ENCODE measurements around the gene ITPRIP. TPM values are rescaled to one million over a fixed set of nuclear protein-coding genes. Genes with fewer than 3 reads are reported as not detected.

ITPRIP gene
- total and polyA plus RNA-seq, 2 donors (not counting 1 experiment from before 2014, with no cell fraction given), result 6.8 to 18.8 TPM

- peak; percentile 69 to 85 for DNase-seq (ENCODE audit: low read depth in 2 of 2)
- Histone ChIP-seq H3K4me1 (ENCODE audit: control insufficient read depth, extremely low read depth, insufficient read depth, low read length) (peaks cover 17% of the 10 kb centered on the region), H4K20me1 (ENCODE audit: control insufficient read depth, extremely low read depth, insufficient read depth, low read length) (no peaks in the 10 kb centered on the region), H3K4me2 (ENCODE audit: extremely low read depth, insufficient read depth, low read length) (peak overlapping the region; percentile 42), H3K9ac (ENCODE audit: insufficient read depth, low read length) (no peak overlapping the region), H2AFZ (ENCODE audit: low read length) (peak overlapping the region; percentile 36), H3K27ac (ENCODE audit: insufficient read depth, low read length) (peak overlapping the region; percentile 8), H3K79me2 (ENCODE audit: control insufficient read depth, insufficient read depth, low read length) (no peaks in the 10 kb centered on the region), H3K36me3 (ENCODE audit: control insufficient read depth, insufficient read depth, low read length) (no peaks in the 10 kb centered on the region), H3K9me3 (ENCODE audit: control insufficient read depth, insufficient read depth, low read depth, low read length) (no peaks in the 10 kb centered on the region), H3K4me3 (replicated peaks in 1 of 4; ENCODE audit: control extremely low read depth in 1 of 4, insufficient read depth in 1 of 4, low read depth in 3 of 4, low read length in 4 of 4) (peak overlapping the region in 1 of 4 experiments; percentile 14), H3K27me3 (ENCODE audit: control insufficient read depth, insufficient read depth, low read length) (no peaks in the 10 kb centered on the region)
- TF ChIP-seq CTCF (conservative IDR thresholded peaks at IDR 0.05 in 1 of 2, IDR thresholded peaks at IDR 0.05 in 1 of 2; ENCODE audit: low read depth in 1 of 2, low read length in 2 of 2) (peak; percentile 40 to 58), EZH2 (IDR thresholded peaks at IDR 0.05; ENCODE audit: low read length, missing control alignments) (no peak)
These were observed 11.9 kb upstream of the ITPRIP start for GRCh38 chr10:104350127-104350635.

GRCh38 chr10:104349623-104350126 is 11.4 kb upstream of the ITPRIP start:
- Histone ChIP-seq H3K36me3 (ENCODE audit: control insufficient read depth, insufficient read depth, low read length) (no peaks in the 10 kb centered on the region), H4K20me1 (ENCODE audit: control insufficient read depth, extremely low read depth, insufficient read depth, low read length) (no peaks in the 10 kb centered on the region), H3K79me2 (ENCODE audit: control insufficient read depth, insufficient read depth, low read length) (no peaks in the 10 kb centered on the region), H3K9ac (ENCODE audit: insufficient read depth, low read length) (no peak overlapping the region), H3K4me1 (ENCODE audit: control insufficient read depth, extremely low read depth, insufficient read depth, low read length) (peaks cover 17% of the 10 kb centered on the region), H3K27ac (ENCODE audit: insufficient read depth, low read length) (peak overlapping the region; percentile 8), H3K9me3 (ENCODE audit: control insufficient read depth, insufficient read depth, low read depth, low read length) (no peaks in the 10 kb centered on the region), H3K4me2 (ENCODE audit: extremely low read depth, insufficient read depth, low read length) (peak overlapping the region; percentile 42), H3K27me3 (ENCODE audit: control insufficient read depth, insufficient read depth, low read length) (no peaks in the 10 kb centered on the region), H2AFZ (ENCODE audit: low read length) (peak overlapping the region; percentile 36), H3K4me3 (replicated peaks in 1 of 4; ENCODE audit: control extremely low read depth in 1 of 4, insufficient read depth in 1 of 4, low read depth in 3 of 4, low read length in 4 of 4) (peak overlapping the region in 1 of 4 experiments; percentile 14)
- DNase-seq (ENCODE audit: low read depth in 2 of 2), result peak; percentile 66 to 67
- TF ChIP-seq CTCF (conservative IDR thresholded peaks at IDR 0.05 in 1 of 2, IDR thresholded peaks at IDR 0.05 in 1 of 2; ENCODE audit: low read depth in 1 of 2, low read length in 2 of 2) (no peak), EZH2 (IDR thresholded peaks at IDR 0.05; ENCODE audit: low read length, missing control alignments) (no peak)

- H3K27me3 ChIP-seq (ENCODE audit: control insufficient read depth, insufficient read depth, low read length), result no peaks in the 10 kb centered on the region
- no peak overlapping the region for H3K27ac ChIP-seq (ENCODE audit: insufficient read depth, low read length)
- no peaks in the 10 kb centered on the region for H3K9me3 ChIP-seq (ENCODE audit: control insufficient read depth, insufficient read depth, low read depth, low read length)
- no peak overlapping the region for H2AFZ ChIP-seq (ENCODE audit: low read length)
- no peak overlapping the region for H3K9ac ChIP-seq (ENCODE audit: insufficient read depth, low read length)
- H3K36me3 ChIP-seq (ENCODE audit: control insufficient read depth, insufficient read depth, low read length), result no peaks in the 10 kb centered on the region
- H3K4me1 ChIP-seq (ENCODE audit: control insufficient read depth, extremely low read depth, insufficient read depth, low read length), result peaks cover 15% of the 10 kb centered on the region
- TF ChIP-seq CTCF (conservative IDR thresholded peaks at IDR 0.05 in 1 of 2, IDR thresholded peaks at IDR 0.05 in 1 of 2; ENCODE audit: low read depth in 1 of 2, low read length in 2 of 2), result no peak
- TF ChIP-seq EZH2 (IDR thresholded peaks at IDR 0.05; ENCODE audit: low read length, missing control alignments), result no peak
- no peak for DNase-seq (ENCODE audit: low read depth in 2 of 2)
- no peaks in the 10 kb centered on the region for H3K79me2 ChIP-seq (ENCODE audit: control insufficient read depth, insufficient read depth, low read length)
- H3K4me3 ChIP-seq (replicated peaks in 1 of 4; ENCODE audit: control extremely low read depth in 1 of 4, insufficient read depth in 1 of 4, low read depth in 3 of 4, low read length in 4 of 4), result no peak overlapping the region
- H3K4me2 ChIP-seq (ENCODE audit: extremely low read depth, insufficient read depth, low read length), result no peak overlapping the region
- no peaks in the 10 kb centered on the region for H4K20me1 ChIP-seq (ENCODE audit: control insufficient read depth, extremely low read depth, insufficient read depth, low read length)
These were observed 10.3 kb upstream of the ITPRIP start for GRCh38 chr10:104348601-104349000.

Data from fibroblast of lung (primary cell).